ENCODE results near the gene CPEB1. TPM values are rescaled to one million over a fixed set of nuclear protein-coding genes. Genes with fewer than 3 reads are reported as not detected.

CPEB1 gene
- total RNA-seq, 1 donor from 2014 or later: 15.4 TPM

- Histone ChIP-seq H3K4me2 (ENCODE audit: low read length) (no peak overlapping the region), H3K36me3 (ENCODE audit: insufficient read depth, low read length) (no peaks in the 10 kb centered on the region), H3K27me3 (ENCODE audit: insufficient read depth, low read length) (peaks cover under 1% of the 10 kb centered on the region), H3K79me2 (ENCODE audit: insufficient read depth, low read length) (no peaks in the 10 kb centered on the region), H3K4me1 (ENCODE audit: insufficient read depth, low read length) (peaks cover 18% of the 10 kb centered on the region), H2AFZ (ENCODE audit: low read depth, low read length) (no peak overlapping the region), H3K4me3 (ENCODE audit: insufficient read depth, low read depth, low read length) (no peak overlapping the region), H4K20me1 (ENCODE audit: insufficient read depth, low read length) (peaks cover 3% of the 10 kb centered on the region), H3K9me3 (ENCODE audit: insufficient read depth, low read depth, low read length) (no peaks in the 10 kb centered on the region), H3K27ac (ENCODE audit: low read depth, low read length) (no peak overlapping the region), H3K9ac (ENCODE audit: low read length) (no peak overlapping the region)
- no peak for TF ChIP-seq CTCF (IDR thresholded peaks at IDR 0.05; ENCODE audit: insufficient read depth, low read depth, low read length)
- TF ChIP-seq EZH2 (IDR thresholded peaks at IDR 0.05; ENCODE audit: insufficient read depth, low read length): no peak
- Mint-ChIP-seq H3K4me3 (ENCODE audit: unreplicated experiment) (no peak overlapping the region), H3K36me3 (ENCODE audit: low read depth, unreplicated experiment) (peaks cover 9% of the 10 kb centered on the region), H3K9me3 (ENCODE audit: unreplicated experiment) (peaks cover 5% of the 10 kb centered on the region), H3K4me1 (ENCODE audit: low read depth, unreplicated experiment) (peaks cover 65% of the 10 kb centered on the region), H3K27ac (ENCODE audit: unreplicated experiment) (no peak overlapping the region), H3K27me3 (ENCODE audit: low read depth, unreplicated experiment) (no peaks in the 10 kb centered on the region)
- FAIRE-seq (no peak), DNase-seq (ENCODE audit: low read depth) (no peak)
Observed at GRCh38 chr15:82568986-82569385, 78.2 kb downstream of the CPEB1 start.

GRCh38 chr15:82567661-82568060, 79.5 kb downstream of the CPEB1 start:
- no peak overlapping the region for H3K4me3 Mint-ChIP-seq (ENCODE audit: unreplicated experiment)
- H3K27me3 Mint-ChIP-seq (ENCODE audit: low read depth, unreplicated experiment): no peaks in the 10 kb centered on the region
- H3K27ac Mint-ChIP-seq (ENCODE audit: unreplicated experiment): no peak overlapping the region
- no peaks in the 10 kb centered on the region for H3K79me2 ChIP-seq (ENCODE audit: insufficient read depth, low read length)
- H4K20me1 ChIP-seq (ENCODE audit: insufficient read depth, low read length): peaks cover 3% of the 10 kb centered on the region
- H3K9me3 Mint-ChIP-seq (ENCODE audit: unreplicated experiment): peaks cover 7% of the 10 kb centered on the region
- H3K4me1 ChIP-seq (ENCODE audit: insufficient read depth, low read length): peaks cover 18% of the 10 kb centered on the region
- H3K4me2 ChIP-seq (ENCODE audit: low read length): no peak overlapping the region
- no peaks in the 10 kb centered on the region for H3K27me3 ChIP-seq (ENCODE audit: insufficient read depth, low read length)
- H3K4me1 Mint-ChIP-seq (ENCODE audit: low read depth, unreplicated experiment): peaks cover 59% of the 10 kb centered on the region
- no peak overlapping the region for H3K9ac ChIP-seq (ENCODE audit: low read length)
- DNase-seq (ENCODE audit: low read depth) (no peak), FAIRE-seq (no peak)
- no peak overlapping the region for H3K4me3 ChIP-seq (ENCODE audit: insufficient read depth, low read depth, low read length)
- TF ChIP-seq CTCF (IDR thresholded peaks at IDR 0.05; ENCODE audit: insufficient read depth, low read depth, low read length): no peak
- H3K36me3 Mint-ChIP-seq (ENCODE audit: low read depth, unreplicated experiment): peaks cover 9% of the 10 kb centered on the region
- H3K9me3 ChIP-seq (ENCODE audit: insufficient read depth, low read depth, low read length): no peaks in the 10 kb centered on the region
- H3K27ac ChIP-seq (ENCODE audit: low read depth, low read length): no peak overlapping the region
- no peaks in the 10 kb centered on the region for H3K36me3 ChIP-seq (ENCODE audit: insufficient read depth, low read length)
- no peak overlapping the region for H2AFZ ChIP-seq (ENCODE audit: low read depth, low read length)

GRCh38 chr15:82566690-82567089, 80.5 kb downstream of the CPEB1 start:
- Mint-ChIP-seq H3K4me1 (ENCODE audit: low read depth, unreplicated experiment) (peaks cover 49% of the 10 kb centered on the region), H3K9me3 (ENCODE audit: unreplicated experiment) (peaks cover 7% of the 10 kb centered on the region), H3K4me3 (ENCODE audit: unreplicated experiment) (peak overlapping the region; percentile 4), H3K27ac (ENCODE audit: unreplicated experiment) (peak overlapping the region; percentile 49), H3K27me3 (ENCODE audit: low read depth, unreplicated experiment) (no peaks in the 10 kb centered on the region), H3K36me3 (ENCODE audit: low read depth, unreplicated experiment) (peaks cover 11% of the 10 kb centered on the region)
- Histone ChIP-seq H3K79me2 (ENCODE audit: insufficient read depth, low read length) (no peaks in the 10 kb centered on the region), H3K27me3 (ENCODE audit: insufficient read depth, low read length) (no peaks in the 10 kb centered on the region), H3K4me2 (ENCODE audit: low read length) (peak overlapping the region; percentile 34), H3K27ac (ENCODE audit: low read depth, low read length) (no peak overlapping the region), H3K36me3 (ENCODE audit: insufficient read depth, low read length) (no peaks in the 10 kb centered on the region), H3K9ac (ENCODE audit: low read length) (peak overlapping the region; percentile 17), H3K4me1 (ENCODE audit: insufficient read depth, low read length) (peaks cover 16% of the 10 kb centered on the region), H2AFZ (ENCODE audit: low read depth, low read length) (no peak overlapping the region), H3K4me3 (ENCODE audit: insufficient read depth, low read depth, low read length) (no peak overlapping the region), H3K9me3 (ENCODE audit: insufficient read depth, low read depth, low read length) (no peaks in the 10 kb centered on the region), H4K20me1 (ENCODE audit: insufficient read depth, low read length) (peaks cover 3% of the 10 kb centered on the region)
- TF ChIP-seq EZH2 (IDR thresholded peaks at IDR 0.05; ENCODE audit: insufficient read depth, low read length): no peak
- no peak for TF ChIP-seq CTCF (IDR thresholded peaks at IDR 0.05; ENCODE audit: insufficient read depth, low read depth, low read length)
- no peak for FAIRE-seq
- peak; percentile 64 for DNase-seq (ENCODE audit: low read depth)
